Vagina (tissue), 2 donors: ENCODE measurements around the gene SQSTM1. TPM values are rescaled to one million over a fixed set of nuclear protein-coding genes. Genes with fewer than 3 reads are reported as not detected.

Experiments used
- DNase-seq, 2 donors: peaks; one replicate each; pipeline ENCODE4 v3.0.0-alpha.2; 2017; ENCODE audit errors: extremely low spot score in 2 of 2
- H3K27ac ChIP-seq: fragments of 200-600 bp; sonication (generic); one replicate; pipeline ENCODE4 v1.5.1; 2019
- H3K27me3 ChIP-seq: fragments of 200-600 bp; sonication (generic); one replicate; pipeline ENCODE4 v1.5.1; 2019
- H3K36me3 ChIP-seq, 2 donors: fragments of 200-600 bp; sonication (generic); one replicate each; pipeline ENCODE4 v1.5.1; 2017 to 2019
- H3K4me1 ChIP-seq: fragments of 200-600 bp; sonication (generic); one replicate; pipeline ENCODE4 v1.5.1; 2019
- H3K4me3 ChIP-seq, 2 donors: fragments of 200-600 bp; sonication (generic); 1 replicate in 1 of 2; 2 replicates in 1 of 2; pipeline ENCODE4 v1.5.1; 2016 to 2019
- H3K9me3 ChIP-seq: fragments of 200-600 bp; sonication (generic); one replicate; pipeline ENCODE4 v1.5.1; 2019
- CTCF ChIP-seq, 3 experiments: fragments of 450-650 bp in 2 of 3; fragments of 200-600 bp in 1 of 3; sonication (generic) in 1 of 3; IDR thresholded peaks; one replicate each; pipeline ENCODE4 v1.5.1; 2017 to 2019; ENCODE audit warnings: antibody characterized with exemption in 3 of 3, mild to moderate bottlenecking in 2 of 3, moderate library complexity in 2 of 3
- POLR2A ChIP-seq, 2 donors: fragments of 450-650 bp; IDR thresholded peaks; one replicate each; pipeline ENCODE4 v1.6.1; 2017; ENCODE audit warnings: antibody characterized with exemption in 2 of 2, mild to moderate bottlenecking in 2 of 2, moderate library complexity in 2 of 2
- POLR2AphosphoS5 ChIP-seq, 2 donors: sonication (generic); formaldehyde crosslinking; IDR thresholded peaks; one replicate each; pipeline ENCODE4 v1.9.0; 2017; ENCODE audit warnings: antibody characterized with exemption in 2 of 2, mild to moderate bottlenecking in 2 of 2, low read depth in 1 of 2; ENCODE audit not compliant: insufficient read depth in 1 of 2
- intact Hi-C: fragments of 100-400 bp; cut with DNase I; formaldehyde crosslinking; loops from one replicate; pipeline ENCODE4 v1.15.1; 2023
- microRNA counts, 2 donors: library from miRNA; unstranded; fragments of <30 nt; microRNA quantifications; one replicate each; lab custom pipeline; 2016 to 2017
- microRNA-seq: library from miRNA; unstranded; fragments of <30 nt; microRNA quantifications from one replicate; pipeline ENCODE4, GENCODE V29; 2017; ENCODE audit warnings: borderline number of aligned reads, borderline replicate concordance
- small RNA-seq: library from RNA; depleted of rRNA; stranded (forward); fragments of <200 nt; gene quantifications from one replicate; pipeline ENCODE3, GENCODE V24; 2016
- total RNA-seq: library from RNA; depleted of rRNA; stranded (reverse); fragments of >200 nt; gene quantifications from one replicate; pipeline ENCODE4 v1.2.3, GENCODE V29; 2016

SQSTM1 gene
- total RNA-seq, 1 donor from 2014 or later: 373 TPM

DNA sequence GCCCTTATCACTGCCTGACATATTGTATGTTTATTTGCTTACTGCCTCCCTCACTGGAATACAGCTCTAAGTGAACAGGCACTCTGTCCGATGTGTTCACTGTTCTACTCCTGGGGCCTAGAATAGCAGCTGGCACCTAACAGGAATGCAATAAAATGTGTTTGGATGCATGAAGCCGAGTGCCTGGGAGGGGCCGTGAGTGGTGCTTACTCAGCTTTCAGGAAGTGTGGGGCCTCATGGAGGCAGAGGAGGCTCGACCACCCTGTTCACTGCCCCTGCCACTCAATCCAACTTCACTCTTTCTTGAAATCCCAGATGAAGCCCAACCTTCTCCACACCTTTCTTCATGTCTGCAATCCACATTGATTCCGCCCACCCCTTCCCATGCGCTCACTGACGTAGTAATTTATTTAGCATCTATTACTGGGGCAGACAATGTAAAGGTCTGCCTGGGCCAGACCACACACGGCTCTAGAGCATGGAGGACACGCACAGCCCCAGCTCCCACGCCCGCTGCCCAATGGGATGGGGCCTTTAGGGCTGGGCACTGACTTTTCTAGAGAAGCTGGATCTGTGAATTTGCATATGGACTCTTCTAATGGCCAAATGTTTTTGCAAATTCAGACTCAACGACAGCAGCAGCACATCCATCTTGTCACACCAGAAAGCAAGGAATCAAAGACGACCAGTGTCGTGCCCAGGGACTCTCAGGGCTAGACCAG lies 65.6 kb downstream of the SQSTM1 start:
- DNase-seq: no peak
- Histone ChIP-seq H3K4me3 (no peak overlapping the region), H3K27ac (no peak overlapping the region), H3K36me3 (peaks cover 0 to 80% of the 10 kb centered on the region in 2 donors), H3K27me3 (no peaks in the 10 kb centered on the region), H3K4me1 (no peaks in the 10 kb centered on the region), H3K9me3 (peaks cover 7% of the 10 kb centered on the region)
- no peak for TF ChIP-seq POLR2AphosphoS5 (IDR thresholded peaks at IDR 0.05; ENCODE audit: insufficient read depth in 1 of 2, low read depth in 1 of 2)
- TF ChIP-seq CTCF (IDR thresholded peaks at IDR 0.05): no peak
- TF ChIP-seq POLR2A (IDR thresholded peaks at IDR 0.05): no peak
- intact Hi-C loops: no loop called here

- intact Hi-C loops: no loop called here
- TF ChIP-seq POLR2A (IDR thresholded peaks at IDR 0.05) (no peak), POLR2AphosphoS5 (IDR thresholded peaks at IDR 0.05; ENCODE audit: insufficient read depth in 1 of 2, low read depth in 1 of 2) (no peak), CTCF (IDR thresholded peaks at IDR 0.05) (no peak)
- no peak overlapping the region for H3K27ac ChIP-seq
- DNase-seq: no peak
- H3K4me3 ChIP-seq: no peak overlapping the region
- H3K36me3 ChIP-seq: peaks cover 0 to 88% of the 10 kb centered on the region in 2 donors
- H3K27me3 ChIP-seq: no peaks in the 10 kb centered on the region
- peaks cover 7% of the 10 kb centered on the region for H3K9me3 ChIP-seq
- H3K4me1 ChIP-seq: no peaks in the 10 kb centered on the region
Measured at GRCh38 chr5:179887095-179887494, 66.4 kb downstream of the SQSTM1 start.

MicroRNA genes within 50 kb of the gene (microRNA counts, 767-probe panel; counts per million panel counts)
- microRNA hsa-miR-1229 (lab: Ali Mortazavi, UCI): 238 to 261 counts per million in 2 donors

Small RNA genes lying within 50 kb of the gene (microRNA-seq; reads per million reads assigned to microRNA genes)
- gene MIR1229: 1.4 reads per million

Small RNA genes lying within 50 kb of the gene (small RNA-seq; reads per million reads assigned to genes)
- not detected for gene MIR1229
- not detected for gene RF00019

Other genes starting within 250 kb of the SQSTM1 start
- gene HNRNPH1, start 197.2 kb upstream of the SQSTM1 start, total RNA-seq: 483 TPM
- not detected for gene CBY3, start 139.9 kb upstream of the SQSTM1 start, total RNA-seq
- gene CANX, start 121.9 kb upstream of the SQSTM1 start, total RNA-seq: 208 TPM
- 25.3 TPM for gene MAML1, start 88.1 kb upstream of the SQSTM1 start, total RNA-seq
- gene LTC4S, start 26.9 kb upstream of the SQSTM1 start, total RNA-seq: 10.6 TPM
- 95.5 TPM for gene MGAT4B, start 14.0 kb upstream of the SQSTM1 start, total RNA-seq
- gene MRNIP, start 37.9 kb downstream of the SQSTM1 start, total RNA-seq: 53.8 TPM
- gene TBC1D9B, start 87.0 kb downstream of the SQSTM1 start, total RNA-seq: 125 TPM